NOMO-1 treated with dmso at 0.1 percent for 144 hours (cell line): ENCODE measurements around the gene NKD2.
"Not testable (repeated sequence)": the region's sequence is repeated elsewhere in the genome, so short reads cannot be mapped to it uniquely, and the experiment has no call there.

Experiments
- DNase-seq: peaks from one replicate; lab custom pipeline; 2025; ENCODE audit not compliant: unreplicated experiment; lab: John Stamatoyannopoulos, UW

NKD2 gene

DNA sequence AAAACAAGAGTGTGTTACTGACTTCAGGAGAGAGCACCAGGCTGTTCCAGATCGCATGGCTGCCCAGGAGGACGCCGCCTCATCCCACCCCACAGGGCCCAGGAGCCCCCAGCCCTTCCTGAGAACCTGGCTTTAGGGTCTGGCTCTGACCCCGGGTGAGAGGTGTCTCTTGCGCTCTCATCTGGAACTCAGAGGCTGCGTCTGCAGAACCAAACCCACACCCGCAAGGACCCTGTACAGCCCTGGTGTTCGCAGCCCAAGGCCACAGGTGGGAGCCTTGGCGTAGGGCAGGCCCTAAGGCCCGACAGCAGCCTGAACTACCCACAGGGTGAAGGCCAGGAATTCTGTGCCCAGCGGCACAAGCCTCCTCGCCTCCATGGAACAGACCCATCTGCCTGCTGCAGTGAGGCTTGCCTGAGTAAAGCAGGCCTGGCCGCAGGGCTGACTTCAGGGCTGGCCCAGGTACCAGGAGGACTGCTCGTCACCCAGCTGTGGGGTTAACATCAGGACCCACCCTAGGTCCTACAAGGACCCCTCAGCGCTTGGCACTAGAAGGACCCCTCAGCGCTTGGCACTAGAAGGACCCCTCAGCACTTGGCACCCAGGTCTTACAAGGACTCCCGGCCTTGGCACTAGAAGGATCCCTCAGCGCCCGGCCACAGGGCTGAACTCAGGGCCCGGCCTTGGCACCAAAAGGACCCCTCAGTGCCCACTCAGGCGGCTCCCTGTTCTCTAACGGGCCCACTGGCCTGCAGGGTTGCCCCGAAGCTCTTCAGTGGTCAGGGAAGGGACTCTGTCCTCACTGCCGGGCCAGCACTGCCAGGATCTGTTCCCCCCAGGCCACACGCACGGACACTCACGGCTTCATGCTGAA is 48.2 kb downstream of the NKD2 start:
- DNase-seq: no peak

DNA sequence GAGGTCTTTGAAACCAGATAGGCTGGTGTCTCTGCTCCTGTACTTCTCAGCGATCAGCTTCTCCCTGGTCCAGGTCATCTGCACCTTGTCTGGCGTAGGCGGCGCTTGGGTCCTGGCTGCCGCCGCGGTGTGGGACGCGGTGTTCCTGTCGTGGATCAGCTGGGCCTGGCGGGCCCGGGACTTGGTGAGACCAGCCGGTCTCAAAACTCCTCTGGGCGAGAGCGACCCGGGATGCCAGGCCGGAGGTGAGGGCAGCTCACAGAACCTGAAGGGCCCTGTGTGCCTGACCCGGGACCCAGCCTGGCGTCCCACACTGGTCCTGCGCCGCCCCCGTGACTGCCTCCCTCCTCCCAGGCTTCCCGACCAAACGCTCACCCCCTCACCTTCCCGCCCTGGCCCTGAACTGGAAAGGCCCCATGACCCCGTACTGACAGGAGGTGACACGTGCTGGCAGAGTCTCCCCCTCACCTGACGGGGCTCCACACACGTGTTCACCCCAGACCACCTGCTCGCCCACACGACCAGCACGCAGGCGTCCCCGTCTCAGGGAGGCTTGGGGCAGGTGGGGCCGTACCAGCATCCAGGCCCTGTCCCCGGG is 49.0 kb downstream of the NKD2 start:
- no peak for DNase-seq

DNA sequence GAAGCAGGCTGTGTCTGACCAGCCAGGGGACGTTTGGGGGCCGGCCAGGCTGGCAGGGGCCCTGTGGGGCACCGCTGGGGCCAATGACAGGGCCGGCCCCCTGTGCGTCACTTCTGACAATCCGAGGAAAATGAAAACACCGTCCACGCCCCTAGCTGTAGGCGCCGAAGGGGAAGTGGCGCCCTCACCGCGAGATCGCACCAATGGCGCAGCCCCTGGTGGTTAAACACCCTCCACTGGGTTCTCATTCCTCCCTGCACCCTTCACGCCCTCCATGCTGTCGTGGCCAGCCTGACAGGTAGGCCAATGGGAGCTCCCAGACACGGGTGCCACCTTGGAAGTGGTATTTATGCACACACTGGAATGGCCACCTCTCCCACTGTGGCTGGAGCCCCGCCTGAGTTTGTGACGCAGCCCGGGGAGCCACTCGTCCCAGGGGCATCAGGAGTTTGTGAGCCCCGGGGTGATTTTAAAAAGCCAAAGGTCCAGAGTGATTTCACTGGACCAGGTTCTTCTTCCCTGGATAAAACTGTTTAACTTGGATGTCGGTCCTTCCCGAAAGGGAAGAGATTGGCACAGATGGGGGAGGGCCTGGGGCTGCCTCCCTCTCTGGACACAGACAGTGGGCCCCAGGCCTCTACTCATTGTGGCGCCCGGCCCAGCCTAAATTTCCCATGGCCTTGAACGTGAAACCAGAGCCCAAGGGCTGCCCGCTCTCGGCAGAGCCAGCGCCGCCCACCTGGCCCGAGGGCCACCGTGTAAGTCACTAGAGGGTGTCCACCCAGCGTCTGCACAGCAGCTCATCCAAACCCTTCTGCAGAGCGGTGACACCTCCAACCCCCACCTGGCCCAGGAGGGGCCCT is 49.7 kb downstream of the NKD2 start:
- DNase-seq: no peak

DNA sequence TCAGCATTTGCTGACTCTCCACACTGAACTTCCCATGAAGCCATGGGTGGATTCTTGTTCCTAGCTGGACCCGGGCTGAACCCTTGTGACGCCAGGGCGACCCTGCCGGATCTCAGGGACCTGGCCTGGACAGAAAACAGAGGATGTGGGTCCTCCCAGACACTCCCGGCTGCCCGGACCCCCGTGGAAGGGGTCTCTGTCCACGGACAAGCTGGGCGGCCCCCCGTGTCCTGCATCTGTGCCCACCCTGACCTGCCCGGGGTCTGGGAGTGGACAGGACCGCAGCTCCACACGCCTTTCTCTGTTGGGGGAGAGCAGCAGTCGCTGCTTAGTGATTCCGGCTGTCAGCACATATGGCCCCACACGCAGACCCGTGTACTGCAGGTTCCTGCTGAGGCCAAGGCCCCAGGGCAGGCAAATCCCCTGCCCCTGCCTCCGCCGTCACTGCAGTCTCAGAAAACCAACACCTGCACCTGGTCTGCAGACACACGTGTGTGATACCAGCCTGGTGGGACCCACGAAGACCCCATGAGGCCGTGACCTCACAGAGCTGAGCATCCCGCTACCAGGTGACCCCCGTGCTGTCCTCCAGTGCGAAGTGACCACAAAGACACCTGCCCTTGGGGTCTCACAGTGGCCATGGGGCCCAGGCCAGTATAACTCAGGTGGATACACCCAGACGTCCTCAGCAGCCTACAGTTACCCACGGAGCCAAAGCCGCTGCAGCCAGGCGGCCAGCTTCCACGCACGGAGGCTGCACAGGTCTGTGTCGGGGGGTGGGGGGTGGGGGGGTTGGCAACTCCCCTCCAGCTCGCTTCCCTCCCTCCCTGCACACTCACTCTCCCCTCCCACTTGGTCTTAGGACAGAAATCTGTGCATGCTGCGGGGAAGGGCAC is 50.6 kb downstream of the NKD2 start:
- no peak for DNase-seq

DNA sequence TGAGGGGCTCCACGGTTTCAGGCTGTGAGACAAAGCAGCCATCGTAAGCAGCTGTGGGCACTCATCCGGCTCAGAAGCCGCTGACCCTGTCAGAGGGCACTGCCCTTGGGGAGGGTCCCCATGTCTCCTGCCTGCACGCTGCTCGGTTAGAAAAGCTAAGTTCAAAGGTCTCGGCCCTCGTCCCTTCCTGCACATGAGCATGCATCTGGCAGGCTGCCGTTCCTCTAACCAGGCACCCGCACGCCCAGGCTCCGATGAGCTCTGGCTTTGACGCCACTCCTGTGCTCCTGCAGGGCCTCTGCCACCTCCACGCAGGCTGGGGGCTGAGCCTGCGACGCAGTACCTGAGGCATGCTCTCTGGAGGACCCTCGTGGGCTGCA is 51.3 kb downstream of the NKD2 start:
- no peak for DNase-seq

DNA sequence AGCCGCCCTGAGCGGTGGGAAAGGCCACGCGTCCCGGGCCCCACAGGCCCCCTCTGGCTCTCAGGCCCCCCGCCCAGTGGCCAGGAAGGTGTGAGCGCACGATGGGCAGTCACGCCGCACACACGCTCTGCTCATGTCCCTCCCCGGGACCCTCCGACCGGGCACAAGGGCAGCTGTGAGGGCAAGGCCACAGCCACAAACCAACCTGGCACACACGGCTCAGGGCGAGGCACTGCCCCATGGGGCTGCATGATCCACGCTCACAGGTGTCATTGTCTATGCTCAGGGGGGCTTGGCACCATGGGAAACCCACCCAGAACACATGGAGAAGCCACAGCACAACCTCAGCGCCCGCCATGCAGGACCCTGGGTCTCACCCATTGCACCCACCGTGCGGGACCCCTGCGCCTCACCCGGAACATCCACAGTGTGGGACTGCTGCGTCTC is 52.0 kb downstream of the NKD2 start:
- DNase-seq: no peak

DNA sequence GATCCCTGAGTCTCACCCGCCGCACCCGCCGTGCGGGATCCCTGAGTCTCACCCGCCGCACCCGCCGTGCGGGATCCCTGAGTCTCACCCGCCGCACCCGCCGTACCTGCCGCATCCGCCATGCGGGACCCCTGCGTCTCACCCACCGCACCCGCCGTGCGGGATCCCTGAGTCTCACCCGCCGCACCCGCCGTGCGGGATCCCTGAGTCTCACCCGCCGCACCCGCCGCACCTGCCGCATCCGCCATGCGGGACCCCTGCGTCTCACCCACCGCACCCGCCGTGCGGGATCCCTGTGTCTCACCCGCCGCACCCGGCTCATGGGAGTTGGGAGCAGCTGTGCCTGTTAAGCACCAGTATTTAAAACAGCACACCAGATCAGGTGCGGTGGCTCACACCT is 52.7 kb downstream of the NKD2 start:
- not testable (repeated sequence) for DNase-seq

DNA sequence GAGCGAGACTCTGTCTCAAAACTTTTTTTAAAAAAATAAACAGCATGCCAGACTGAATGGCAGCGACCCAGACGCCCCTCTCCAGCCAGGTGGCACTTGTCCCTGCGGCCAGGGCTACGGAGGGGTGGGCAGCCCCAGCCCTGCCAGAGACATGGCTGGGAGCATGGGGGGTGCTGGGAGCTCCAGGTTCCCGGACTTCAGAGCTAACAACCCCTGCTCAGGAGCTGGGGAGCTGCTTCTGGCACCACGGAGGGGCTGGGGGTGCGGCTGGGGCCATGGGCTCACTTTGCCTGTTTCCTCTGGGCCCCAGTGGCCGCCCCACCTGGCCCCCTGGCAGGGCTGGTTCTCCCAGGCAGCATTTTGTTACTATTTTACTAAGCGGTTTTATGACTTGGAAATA is 53.3 kb downstream of the NKD2 start:
- no peak for DNase-seq

DNA sequence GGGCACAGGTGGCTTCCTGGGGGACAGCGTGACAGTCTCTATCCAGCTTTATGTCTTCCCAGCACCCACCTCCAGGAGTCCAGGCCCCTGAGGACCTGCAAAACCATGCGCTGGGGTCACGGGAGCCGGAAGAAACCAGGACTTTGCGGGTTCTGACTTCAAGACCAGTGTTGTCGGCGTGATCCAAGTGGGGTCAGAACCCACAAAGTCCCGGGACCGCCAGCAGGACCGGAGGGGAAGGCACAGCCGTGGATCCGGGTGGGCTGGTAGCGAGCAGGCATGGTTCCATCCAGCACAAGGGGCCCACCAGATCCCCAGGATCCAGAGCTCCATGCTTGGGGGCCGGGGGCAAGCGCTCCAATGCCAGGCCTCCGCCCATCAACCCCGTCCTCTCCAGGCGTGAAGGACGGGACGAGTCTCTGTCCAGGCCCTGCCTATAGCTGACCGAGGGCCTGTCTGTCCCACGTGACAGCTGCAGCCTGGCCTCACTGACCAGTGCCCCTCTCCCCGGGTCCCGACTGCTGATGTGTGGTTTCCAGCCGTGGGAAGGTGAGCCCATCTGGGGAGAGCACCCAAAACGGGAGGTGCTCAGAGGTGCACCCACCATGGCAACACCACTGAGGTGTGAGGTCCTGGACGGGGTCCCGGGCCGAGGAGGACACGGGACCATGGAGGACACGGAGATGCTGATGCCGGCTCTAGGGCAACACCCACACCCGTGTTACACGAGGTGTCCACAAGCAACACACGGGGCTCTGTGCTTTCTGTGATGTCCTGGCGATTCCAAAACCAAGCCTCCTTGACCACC is 54.4 kb downstream of the NKD2 start:
- no peak for DNase-seq

DNA sequence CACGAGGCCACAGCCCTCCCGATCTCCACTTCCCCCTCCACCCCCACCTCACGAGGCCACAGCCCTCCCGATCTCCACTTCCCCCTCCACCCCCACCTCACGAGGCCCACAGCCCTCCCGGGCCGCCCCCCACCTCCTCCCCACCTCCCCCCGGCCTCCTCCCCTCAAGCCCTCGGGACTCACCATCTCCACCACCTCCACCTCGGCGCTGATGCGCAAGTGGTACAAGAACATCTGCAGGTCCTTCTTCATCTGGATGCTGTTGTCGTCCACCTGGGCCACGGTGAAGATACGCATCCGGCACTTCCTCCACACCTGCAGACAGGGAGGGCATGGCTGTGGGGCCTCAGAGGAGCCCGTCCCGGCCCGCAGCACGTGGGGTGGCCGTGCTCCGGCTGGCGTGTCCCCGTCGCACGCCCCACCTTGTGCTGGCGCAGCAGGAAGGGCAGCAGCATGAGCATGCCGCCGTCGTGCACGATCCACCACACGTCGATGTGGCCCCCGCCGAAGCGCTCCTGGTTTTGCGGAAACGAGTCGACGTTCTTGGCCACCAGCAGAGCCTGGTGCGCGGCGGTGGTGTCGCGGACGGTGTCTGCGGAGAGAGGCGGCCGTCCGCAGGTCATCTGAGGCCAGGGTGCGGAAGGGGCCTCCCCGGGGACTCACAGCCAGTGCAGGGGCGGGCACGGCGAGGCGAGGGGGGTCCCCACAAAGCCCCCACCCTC is 55.2 kb downstream of the NKD2 start:
- no peak for DNase-seq

DNA sequence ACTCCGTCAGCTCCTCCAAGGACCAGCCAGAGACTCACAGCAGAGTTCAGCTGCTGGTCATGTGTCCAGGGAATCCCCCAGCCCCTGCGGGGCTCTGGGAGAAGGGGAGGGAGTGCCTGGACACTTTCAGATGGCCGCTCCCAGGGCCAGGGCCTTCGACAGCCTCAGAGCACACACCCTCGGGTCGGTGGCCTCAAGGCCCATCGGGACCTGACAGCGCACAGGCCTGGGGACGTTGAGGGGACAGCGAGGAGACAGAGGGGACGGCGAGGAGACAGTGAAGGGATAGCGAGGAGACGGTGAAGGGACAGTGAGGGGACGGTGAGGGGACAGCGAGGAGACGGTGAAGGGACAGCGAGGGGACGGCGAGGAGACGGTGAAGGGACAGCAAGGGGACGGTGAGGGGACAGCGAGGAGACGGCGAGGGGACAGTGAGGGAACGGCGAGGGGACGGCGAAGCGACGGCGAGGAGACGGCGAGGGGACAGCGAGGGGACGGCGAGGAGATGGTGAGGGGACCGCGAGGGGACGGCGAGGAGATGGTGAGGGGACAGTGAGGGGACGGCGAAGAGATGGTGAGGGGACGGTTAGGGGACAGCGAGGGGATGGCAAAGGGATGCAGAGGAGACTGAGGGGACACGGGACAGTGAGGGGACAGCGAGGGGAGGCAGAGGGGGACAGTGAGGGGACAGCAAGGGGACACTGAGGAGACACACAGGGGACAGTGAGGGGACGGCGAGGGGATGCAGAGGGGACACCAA is 56.0 kb downstream of the NKD2 start:
- no peak for DNase-seq

DNA sequence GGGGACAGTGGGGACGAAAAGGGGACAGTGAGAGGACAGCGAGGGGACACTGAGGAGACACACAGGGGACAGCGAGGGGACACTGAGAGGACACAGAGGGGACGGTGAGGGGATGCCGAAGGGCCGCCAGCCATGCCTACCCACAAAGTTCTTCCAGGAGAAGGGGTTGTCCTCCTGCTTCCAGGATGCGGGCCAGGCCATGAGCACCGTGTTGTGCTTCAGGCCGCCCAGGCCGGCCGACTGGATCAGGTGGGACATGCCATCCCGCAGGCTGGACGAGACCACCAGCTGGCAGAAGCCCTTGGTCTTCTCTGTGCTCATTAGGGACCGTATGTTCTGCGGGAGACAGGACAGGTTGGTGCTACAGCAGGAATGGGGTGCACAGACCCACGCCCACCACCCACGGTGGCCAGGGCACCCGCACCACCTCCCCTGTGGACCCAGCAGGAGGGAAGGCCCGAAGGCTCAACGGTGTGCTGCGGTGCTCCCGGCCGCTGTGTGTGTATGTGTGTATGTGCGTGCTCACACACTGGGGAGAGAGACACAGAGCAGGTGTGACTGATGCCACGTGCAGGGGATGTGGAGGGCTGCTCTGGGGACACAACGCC is 56.6 kb downstream of the NKD2 start:
- no peak for DNase-seq

DNA sequence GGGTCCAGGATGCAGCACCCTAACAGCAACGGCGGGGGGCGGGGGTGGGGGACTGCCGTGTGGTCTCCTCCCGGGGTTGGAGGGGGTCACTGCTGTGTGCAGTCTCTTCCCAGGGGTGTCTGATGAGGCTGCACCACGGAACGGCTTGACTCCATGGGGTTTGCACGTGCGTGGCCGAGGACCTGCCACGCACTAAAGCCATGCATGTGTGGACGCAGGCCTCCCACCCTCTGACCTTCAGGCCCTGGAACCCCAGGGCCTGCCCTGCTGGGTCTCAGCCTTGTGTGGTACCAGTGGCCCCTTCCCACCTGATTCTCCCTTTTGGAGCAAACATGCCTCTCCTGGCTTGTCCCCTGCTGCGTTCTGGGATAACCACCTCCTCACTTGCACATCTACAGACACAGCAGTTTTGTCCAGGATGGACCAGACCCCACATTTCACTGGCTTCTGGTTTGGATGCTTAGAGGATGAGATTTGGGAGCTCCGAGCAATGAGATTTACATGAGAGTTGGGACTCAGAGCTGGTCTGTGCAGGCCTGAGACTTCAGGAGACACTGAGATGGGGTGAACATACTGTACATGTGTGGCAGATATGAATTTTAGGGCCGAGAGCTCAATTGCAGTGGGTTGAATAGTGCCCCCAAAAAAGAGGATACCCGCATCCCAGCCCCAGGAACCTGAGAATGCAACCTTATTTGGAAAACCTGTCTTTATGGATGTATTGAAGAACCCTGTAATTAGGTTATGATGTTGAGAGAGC is 57.5 kb downstream of the NKD2 start:
- DNase-seq: no peak

DNA sequence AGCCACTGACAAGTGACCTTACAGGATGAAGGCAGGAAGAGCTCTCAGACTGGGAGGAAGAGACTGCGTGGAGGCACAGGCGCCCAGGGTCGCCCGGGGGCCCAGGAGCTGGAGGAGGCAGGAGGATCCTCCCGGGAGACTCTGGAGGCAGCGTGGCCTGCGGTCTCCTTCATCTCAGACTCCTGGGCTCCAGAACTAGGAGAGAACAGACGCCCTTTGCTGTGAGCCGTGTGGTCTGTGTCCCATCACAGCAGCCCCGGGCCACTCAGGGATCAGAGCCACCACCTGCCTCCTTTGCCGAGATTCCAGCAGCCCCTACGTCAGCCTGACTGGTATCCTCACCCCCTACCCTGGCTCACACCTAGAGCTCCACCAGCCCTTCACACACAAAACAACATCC is 58.1 kb downstream of the NKD2 start:
- no peak for DNase-seq

DNA sequence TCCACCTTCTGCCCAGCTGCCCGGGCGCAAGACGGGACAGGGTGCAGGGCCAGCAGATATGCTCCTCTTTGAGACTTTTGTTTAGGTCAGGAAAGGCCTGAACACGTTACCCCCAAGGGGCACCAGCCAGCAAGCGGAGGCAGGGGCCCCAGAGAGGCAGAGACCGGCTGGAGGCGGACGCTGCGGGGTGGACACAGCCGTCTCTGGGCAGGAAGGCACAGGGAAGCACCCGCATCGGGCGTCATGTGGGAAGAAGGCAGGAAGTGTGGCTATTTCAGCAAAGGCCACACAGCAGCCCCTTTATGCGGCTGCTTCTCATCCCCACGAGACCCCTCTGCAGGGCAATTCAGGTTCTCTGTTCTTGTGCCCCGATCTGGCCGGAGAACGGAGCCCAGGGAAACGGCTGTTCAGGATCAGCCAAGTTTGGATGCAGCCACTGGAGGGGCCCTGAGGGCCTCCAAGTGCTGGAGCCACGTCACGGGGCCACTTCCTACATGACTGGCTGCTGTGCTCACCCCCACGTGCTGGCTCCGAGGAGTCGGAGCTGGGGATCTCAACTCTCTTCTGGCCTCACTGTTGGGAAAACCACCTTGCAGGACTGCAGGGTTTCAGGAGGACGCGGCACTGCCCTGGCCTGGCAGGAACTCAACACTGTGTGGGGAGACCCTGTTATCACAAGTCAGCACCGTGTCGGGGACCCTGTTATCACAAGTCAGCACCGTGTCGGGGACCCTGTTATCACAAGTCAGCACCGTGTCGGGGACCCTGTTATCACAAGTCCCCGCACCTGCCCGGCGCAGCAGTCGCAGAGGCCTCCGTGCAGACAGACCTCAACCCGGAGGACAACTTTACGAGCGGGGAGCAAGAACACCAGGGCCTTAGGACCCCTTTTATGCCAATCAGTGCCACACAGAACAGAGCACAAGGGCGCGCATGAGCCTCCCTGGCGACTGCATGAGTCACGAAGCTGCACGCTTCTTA is 58.8 kb downstream of the NKD2 start:
- DNase-seq: no peak

DNA sequence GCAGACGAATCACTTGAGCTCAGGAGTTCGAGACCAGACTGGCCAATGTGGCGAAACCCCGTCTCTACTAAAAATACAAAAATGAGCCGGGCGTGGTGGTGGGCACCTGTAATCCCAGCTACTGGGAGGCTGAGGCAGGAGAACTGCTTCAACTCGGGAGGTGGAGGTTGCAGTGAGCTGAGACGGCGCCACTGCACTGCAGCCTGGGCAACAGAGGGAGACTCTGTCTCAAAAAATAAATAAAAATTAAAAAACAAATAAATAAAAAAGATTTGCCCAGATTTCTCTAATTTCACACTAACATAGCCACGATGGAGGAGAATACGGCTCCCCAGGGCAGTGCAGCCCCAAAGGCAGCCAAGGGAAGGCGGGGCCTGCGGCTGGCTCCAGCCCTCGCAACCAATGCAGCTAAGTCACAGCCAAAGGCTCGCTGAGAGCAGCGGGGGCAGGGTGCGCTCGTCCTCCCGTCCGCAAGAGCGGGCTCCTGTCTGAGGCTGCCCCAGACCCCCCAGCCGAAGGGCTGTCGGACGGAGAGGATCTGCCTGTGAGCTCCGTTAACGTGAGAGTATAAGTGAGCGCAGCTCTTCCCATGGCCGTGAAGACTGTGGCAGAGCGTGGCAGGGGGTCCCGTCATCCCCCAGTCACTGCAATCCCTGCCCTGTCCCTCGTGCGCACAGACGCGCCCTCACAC is 59.7 kb downstream of the NKD2 start:
- DNase-seq: no peak
